NCI-H1048 (cell line): ENCODE measurements around the gene FILIP1L.
A peak's percentile ranks its signal among the peaks of the same experiment; 100 is the strongest.

ENCODE experiments used
- DNase-seq: peaks from one replicate; lab custom pipeline; 2025; lab: John Stamatoyannopoulos, UW

Gene FILIP1L

DNA sequence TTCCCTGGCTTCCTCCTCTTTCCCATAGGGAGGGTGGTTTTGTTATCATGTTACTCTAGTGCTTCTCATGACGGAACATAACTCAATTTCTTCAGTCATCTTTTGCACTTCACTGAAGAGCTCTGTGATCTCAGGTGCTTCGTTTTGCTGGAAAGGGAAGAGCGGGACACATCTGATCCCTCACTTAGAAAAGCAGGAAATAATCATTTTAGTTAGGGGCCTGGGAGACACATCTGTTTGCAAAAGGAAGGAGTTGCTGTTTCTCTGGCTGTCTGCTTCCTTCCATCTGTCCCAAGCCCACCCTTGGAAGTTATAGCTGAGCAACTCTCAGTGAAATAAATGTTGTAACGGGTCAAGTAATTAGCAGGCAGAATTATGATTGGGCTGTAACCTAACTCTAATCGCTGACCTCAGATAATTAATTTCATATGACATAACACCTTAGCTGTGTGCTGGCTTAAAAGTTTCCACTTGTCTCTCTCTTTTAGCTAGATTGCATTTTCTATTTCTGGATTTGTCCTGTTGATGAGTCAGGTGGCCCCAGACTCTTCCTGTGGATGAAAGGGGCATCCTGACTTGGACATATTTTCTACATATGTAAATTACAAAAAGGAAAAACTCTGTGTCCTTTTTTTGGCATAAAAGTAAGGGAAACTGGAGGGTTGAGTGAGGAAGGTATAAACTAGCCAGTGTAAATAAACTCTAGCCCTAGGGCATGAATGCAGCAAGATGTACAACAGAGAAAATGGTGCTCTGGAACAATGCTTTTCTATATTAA, 11.0 kb upstream of the FILIP1L start:
- no peak for DNase-seq

DNA sequence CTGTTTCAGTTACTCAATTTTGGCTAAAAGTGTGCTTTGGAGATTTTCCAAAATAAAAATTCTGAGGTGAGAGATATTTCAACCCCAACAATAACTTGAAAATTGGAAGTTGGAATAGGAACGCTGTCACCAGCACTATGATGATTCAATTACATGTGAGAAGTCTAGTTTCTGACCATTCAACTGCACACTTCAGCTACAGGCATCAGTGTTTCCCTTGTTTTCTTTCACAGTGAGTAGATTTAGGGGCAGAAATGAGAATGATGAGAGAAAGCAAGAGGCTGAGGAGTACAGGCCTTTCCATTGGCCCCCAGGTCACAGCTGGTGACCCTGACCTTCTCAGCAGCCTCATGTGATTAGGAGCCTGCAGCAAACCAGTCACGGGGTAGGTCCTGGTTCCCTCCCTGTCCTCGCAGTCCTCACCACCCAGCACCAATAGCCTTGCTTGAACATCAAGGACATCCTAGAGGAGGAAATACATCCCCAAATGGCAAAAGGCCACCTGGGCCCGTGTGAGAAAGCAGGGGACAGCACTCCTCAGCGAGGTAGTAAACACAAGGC, 10.0 kb upstream of the FILIP1L start:
- DNase-seq, result no peak

GRCh38 chr3:100123112-100123511, 8.8 kb upstream of the FILIP1L start:
- DNase-seq, result no peak

- no peak for DNase-seq
These were observed 8.0 kb upstream of the FILIP1L start for GRCh38 chr3:100122321-100122720.

GRCh38 chr3:100120693-100121092, 6.4 kb upstream of the FILIP1L start:
- no peak for DNase-seq

GRCh38 chr3:100120012-100120411, 5.7 kb upstream of the FILIP1L start:
- DNase-seq, result no peak

DNA sequence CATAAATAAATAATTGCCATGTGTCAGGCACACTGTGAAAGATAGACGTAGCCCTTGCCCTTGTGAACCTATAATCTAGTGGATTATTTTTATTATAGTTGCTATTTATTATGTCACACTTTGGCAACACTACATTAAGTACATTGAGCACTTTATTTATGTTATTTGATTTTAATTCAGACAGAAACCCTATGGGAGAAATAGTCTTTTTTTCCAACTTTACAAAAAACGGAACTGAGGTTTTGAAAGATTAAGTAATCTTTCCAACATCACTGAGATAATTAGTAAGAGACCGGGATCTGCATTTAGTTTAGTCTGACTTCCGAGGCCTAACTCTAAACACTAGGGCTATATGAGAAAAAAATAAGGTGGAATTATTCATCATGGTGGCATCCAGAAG, 2.8 kb upstream of the FILIP1L start:
- DNase-seq, result no peak

DNA sequence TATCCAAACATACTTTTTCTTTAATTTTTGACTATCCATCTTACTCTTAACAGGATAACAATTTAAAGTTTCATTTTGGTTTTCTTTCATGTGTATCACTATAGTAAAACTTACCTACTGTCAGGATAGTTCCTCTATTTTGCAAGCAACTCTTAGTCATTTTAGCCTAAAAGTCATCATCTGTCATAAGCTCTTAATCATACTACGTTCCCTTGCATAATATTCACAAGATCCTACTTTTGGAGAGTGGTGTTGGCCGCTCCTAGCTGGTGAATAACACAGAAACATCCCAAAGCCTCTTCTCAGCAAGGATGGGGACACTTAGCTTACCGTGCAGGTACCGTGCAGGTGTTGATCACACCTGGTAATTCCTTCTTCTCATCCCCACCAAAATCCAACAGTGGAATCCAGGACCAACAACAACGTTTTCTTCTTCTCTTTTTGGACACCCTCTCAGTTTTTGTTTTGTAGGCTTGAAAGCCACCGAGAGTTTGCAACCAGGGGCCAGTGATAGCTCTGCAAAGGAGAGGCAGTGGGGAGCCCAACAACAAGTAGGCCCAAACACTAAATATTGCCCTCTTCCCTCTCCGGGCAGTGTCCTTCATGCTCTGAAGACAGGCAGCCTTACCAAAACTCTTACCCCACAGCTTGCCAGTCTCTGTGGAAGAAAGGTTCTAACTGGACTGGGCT, 433 bp downstream of the FILIP1L start:
- no peak for DNase-seq

DNA sequence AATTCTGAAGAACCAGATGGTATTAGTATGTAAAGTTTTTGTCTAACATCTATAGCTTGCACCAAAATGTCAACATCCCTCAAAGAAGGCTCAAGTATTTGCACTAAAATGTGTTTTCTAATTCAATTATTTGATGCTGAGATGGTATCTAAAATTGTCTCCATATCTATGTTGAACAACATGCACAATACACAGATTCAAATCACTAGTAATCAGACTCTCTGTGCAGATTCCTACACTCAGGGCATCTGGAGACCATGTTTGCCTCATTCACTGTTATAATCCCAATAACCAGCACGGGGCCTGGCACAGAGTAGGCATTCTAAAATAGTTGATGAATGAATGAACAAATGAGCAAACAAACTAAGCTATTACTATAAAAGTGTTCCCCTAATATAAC, 2.6 kb downstream of the FILIP1L start:
- no peak for DNase-seq

DNA sequence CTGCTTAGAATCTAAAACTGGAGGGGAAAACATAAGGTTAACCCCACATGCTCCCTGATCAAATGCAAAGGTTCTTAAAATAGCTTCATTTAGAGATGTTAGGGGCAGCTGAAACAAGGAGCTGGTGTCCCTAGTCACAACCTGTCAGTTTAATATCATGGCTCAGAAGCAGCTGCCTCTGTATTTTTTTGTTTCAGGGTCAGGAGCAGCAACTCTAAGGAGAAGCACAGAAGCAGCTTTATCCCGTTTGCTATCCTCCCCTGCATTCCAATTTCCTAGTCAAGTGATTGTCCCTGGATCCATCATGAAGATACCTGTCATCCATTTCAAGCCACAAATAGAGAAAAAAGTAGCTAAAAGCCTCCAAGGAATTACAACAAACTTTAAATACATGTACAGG, 4.1 kb downstream of the FILIP1L start:
- no peak for DNase-seq

GRCh38 chr3:100108464-100109079, 5.7 kb downstream of the FILIP1L start:
- DNase-seq, result no peak

DNA sequence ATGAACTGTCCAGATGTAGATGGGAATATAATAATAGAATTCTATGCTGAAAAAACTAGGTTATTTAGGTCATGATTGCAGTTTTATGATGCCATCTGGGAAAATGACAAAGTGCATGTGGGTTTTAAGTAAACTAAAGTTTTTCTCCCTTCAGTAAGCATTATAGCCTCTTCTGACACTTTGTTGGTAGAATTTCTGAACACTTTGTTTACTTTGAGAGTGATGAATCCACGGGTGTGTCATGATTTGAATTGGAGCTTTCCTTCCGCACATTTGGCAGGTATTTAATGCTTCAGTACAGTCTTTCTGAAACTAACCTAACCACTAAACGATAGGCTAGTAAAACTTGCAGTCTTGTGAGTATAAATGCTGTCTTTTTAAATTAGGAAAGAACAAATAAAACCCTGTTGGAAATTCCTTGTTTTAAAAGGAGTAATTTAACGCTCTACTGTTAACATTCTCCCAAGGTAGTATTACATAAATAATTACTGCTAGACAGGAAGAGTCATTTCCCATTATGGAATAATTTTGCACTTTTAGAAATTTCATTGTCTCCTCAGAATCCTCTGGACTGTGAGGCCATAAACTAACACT, 7.0 kb downstream of the FILIP1L start:
- no peak for DNase-seq

GRCh38 chr3:100106531-100107141, 7.7 kb downstream of the FILIP1L start:
- no peak for DNase-seq

DNA sequence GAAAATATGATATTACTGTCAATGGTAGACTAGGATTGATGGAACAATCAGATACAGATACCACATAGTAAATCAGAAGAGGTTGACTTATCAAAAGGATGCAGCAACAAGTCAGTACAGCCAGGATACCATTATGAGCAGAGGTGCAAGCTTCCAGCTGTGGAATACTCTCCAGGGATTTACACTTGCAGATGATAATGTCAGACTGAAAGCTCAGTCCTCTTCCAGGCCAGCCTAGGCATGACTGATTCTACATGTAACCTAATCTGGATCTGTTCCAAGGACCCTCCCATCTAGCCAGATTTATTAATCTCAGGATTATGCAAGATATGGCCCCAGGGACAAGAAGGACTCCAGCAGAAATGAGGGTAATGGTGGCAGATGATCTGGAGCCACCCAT, 8.2 kb downstream of the FILIP1L start:
- no peak for DNase-seq

- DNase-seq, result no peak
These were observed 8.8 kb downstream of the FILIP1L start for GRCh38 chr3:100105501-100105900.

- DNase-seq, result no peak
These were observed 9.4 kb downstream of the FILIP1L start for GRCh38 chr3:100104817-100105413.

GRCh38 chr3:100104442-100104798, 9.9 kb downstream of the FILIP1L start:
- no peak for DNase-seq

- DNase-seq, result peak; percentile 53
These were observed 10.5 kb downstream of the FILIP1L start for GRCh38 chr3:100103558-100104441.

DNA sequence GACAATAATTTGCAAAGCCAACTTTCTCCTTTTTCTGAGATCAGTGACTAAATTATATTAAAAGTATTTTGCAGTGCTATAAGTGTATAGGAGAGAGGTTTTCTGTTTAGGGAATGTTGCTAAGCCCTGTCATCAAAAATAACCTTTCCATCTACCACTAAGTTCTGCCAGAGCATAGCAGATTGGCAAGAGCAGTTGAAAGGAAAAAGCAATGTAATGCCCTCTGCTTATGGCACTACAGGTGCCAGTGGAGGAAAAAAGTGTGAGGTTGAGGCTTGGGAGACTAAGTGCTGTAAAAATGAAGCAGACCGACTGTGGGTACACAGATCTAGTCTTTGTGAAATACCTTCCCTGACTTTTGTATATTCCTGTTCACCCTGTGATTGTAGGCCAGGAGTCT, 11.5 kb downstream of the FILIP1L start:
- no peak for DNase-seq

DNA sequence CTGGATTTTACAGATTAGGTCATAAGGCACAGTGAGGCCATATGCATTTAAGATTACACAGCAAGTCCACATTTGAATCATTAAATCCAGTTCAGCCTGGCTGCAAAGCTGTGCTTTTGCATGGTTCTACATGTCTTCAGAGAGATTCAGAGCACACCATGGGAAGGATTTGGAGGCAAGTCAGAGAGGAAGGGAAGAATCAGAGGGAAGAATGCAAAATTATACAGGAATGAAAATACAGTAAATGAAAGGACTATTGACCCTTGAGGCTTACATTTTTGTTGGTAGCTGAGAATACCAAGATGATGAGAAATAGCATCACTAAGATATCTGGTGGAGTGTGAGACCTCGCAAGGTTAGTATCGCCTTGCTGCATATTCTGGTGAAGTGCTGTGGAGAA, 13.9 kb downstream of the FILIP1L start:
- DNase-seq, result no peak

DNA sequence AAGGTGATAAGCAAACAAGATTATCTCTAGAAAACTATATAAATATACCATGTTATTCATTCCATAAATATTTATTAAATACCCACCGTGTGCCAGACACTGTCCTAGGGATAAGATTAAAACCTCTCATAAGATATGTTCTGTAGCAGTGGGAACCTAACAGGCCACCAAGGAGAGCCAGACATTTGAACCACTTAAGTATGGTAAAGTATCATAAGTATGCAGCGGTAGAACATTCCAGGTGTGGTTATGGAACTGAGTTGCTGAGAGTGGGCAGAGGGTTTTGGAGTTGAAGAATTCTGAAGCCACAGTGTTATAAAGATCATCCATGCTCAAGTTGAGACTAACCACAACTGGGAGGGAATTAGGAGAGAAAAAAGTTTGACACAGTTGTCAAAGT, 14.7 kb downstream of the FILIP1L start:
- DNase-seq, result no peak
